Adipocyte (in vitro differentiated cells): Measurements from ENCODE around the gene CBX7.
"Not testable (repeated sequence)": the region's sequence is repeated elsewhere in the genome, so short reads cannot be mapped to it uniquely, and the experiment has no call there.

Experiments
- DNase-seq: peaks from one replicate; pipeline ENCODE4 v3.0.0-alpha.2; 2015; ENCODE audit warnings: low read depth
- H3K27me3 ChIP-seq: replicated peaks from 2 replicates; pipeline ENCODE4 v1.7.0; 2013; ENCODE audit warnings: mild to moderate bottlenecking, low read length, moderate library complexity; ENCODE audit not compliant: control insufficient read depth, insufficient read depth
- H3K36me3 ChIP-seq: 2 replicates; pipeline ENCODE4 v1.7.0; 2013; ENCODE audit warnings: low read length, mild to moderate bottlenecking, moderate library complexity; ENCODE audit not compliant: control insufficient read depth, insufficient read depth, severe bottlenecking
- H3K4me1 ChIP-seq: 2 replicates; pipeline ENCODE4 v1.7.0; 2013; ENCODE audit warnings: mild to moderate bottlenecking, low read length, moderate library complexity; ENCODE audit not compliant: control insufficient read depth, insufficient read depth
- H3K4me3 ChIP-seq: 2 replicates; pipeline ENCODE4 v1.7.0; 2013; ENCODE audit warnings: mild to moderate bottlenecking, low read length, moderate library complexity
- H3K9ac ChIP-seq: 2 replicates; pipeline ENCODE4 v1.7.0; 2013; ENCODE audit warnings: mild to moderate bottlenecking, low read length, moderate library complexity
- H3K9me3 ChIP-seq: 2 replicates; pipeline ENCODE4 v1.7.0; 2013; ENCODE audit warnings: mild to moderate bottlenecking, low read length, moderate library complexity; ENCODE audit not compliant: control insufficient read depth

CBX7 gene

GRCh38 chr22:39173787-39174497 is 21.5 kb upstream of the CBX7 start:
- peaks cover 32% of the 10 kb centered on the region for H3K4me1 ChIP-seq
- H3K36me3 ChIP-seq = no peaks in the 10 kb centered on the region
- H3K9ac ChIP-seq = peak overlapping the region; percentile 71
- DNase-seq = no peak
- H3K4me3 ChIP-seq = no peak overlapping the region
- H3K9me3 ChIP-seq = no peaks in the 10 kb centered on the region
- H3K27me3 ChIP-seq = peaks cover 7% of the 10 kb centered on the region

- no peak for DNase-seq
- Histone ChIP-seq H3K9me3 (no peaks in the 10 kb centered on the region), H3K36me3 (no peaks in the 10 kb centered on the region), H3K4me1 (peaks cover 32% of the 10 kb centered on the region), H3K27me3 (peaks cover 12% of the 10 kb centered on the region), H3K4me3 (no peak overlapping the region), H3K9ac (peak overlapping the region; percentile 71)
Measured at GRCh38 chr22:39173050-39173706, 20.7 kb upstream of the CBX7 start.

- H3K9me3 ChIP-seq, DNase-seq, H3K36me3 ChIP-seq, H3K4me3 ChIP-seq, H3K9ac ChIP-seq: not testable (repeated sequence)
- Histone ChIP-seq H3K4me1 (peaks cover 32% of the 10 kb centered on the region), H3K27me3 (peaks cover 12% of the 10 kb centered on the region)
Measured at GRCh38 chr22:39172265-39173049, 20.0 kb upstream of the CBX7 start.

- Histone ChIP-seq H3K4me1 (peaks cover 29% of the 10 kb centered on the region), H3K4me3 (no peak overlapping the region), H3K9me3 (no peaks in the 10 kb centered on the region), H3K36me3 (no peaks in the 10 kb centered on the region), H3K9ac (no peak overlapping the region), H3K27me3 (peaks cover 12% of the 10 kb centered on the region)
- DNase-seq = no peak
Measured at GRCh38 chr22:39171623-39172264, 19.3 kb upstream of the CBX7 start.

- Histone ChIP-seq H3K27me3 (peaks cover 12% of the 10 kb centered on the region), H3K4me3 (no peak overlapping the region), H3K9me3 (peaks cover 2% of the 10 kb centered on the region), H3K4me1 (peaks cover 22% of the 10 kb centered on the region), H3K9ac (no peak overlapping the region), H3K36me3 (no peaks in the 10 kb centered on the region)
- peak; percentile 91 for DNase-seq
Measured at GRCh38 chr22:39170825-39171622, 18.5 kb upstream of the CBX7 start.

GRCh38 chr22:39169797-39170466 is 17.5 kb upstream of the CBX7 start:
- Histone ChIP-seq H3K9ac (no peak overlapping the region), H3K4me1 (peaks cover 11% of the 10 kb centered on the region), H3K4me3 (no peak overlapping the region), H3K9me3 (peaks cover 4% of the 10 kb centered on the region), H3K36me3 (no peaks in the 10 kb centered on the region), H3K27me3 (peaks cover 12% of the 10 kb centered on the region)
- DNase-seq = no peak

- Histone ChIP-seq H3K9ac (no peak overlapping the region), H3K4me1 (no peaks in the 10 kb centered on the region), H3K9me3 (peaks cover 4% of the 10 kb centered on the region), H3K4me3 (no peak overlapping the region), H3K27me3 (peaks cover 12% of the 10 kb centered on the region), H3K36me3 (no peaks in the 10 kb centered on the region)
- no peak for DNase-seq
Measured at GRCh38 chr22:39166547-39166946, 14.1 kb upstream of the CBX7 start.

- not testable (repeated sequence) for H3K36me3 ChIP-seq, H3K9ac ChIP-seq, H3K4me1 ChIP-seq, DNase-seq, H3K9me3 ChIP-seq, H3K4me3 ChIP-seq
- peaks cover 17% of the 10 kb centered on the region for H3K27me3 ChIP-seq
Measured at GRCh38 chr22:39156093-39156492, 3.6 kb upstream of the CBX7 start.

- Histone ChIP-seq H3K36me3 (no peaks in the 10 kb centered on the region), H3K27me3 (peaks cover 17% of the 10 kb centered on the region), H3K9me3 (peaks cover 3% of the 10 kb centered on the region), H3K4me1 (peaks cover 8% of the 10 kb centered on the region), H3K9ac (no peak overlapping the region), H3K4me3 (no peak overlapping the region)
- no peak for DNase-seq
Measured at GRCh38 chr22:39155421-39155820, 2.9 kb upstream of the CBX7 start.

GRCh38 chr22:39153220-39153717 is 789 bp upstream of the CBX7 start:
- peak overlapping the region; percentile 84 for H3K4me3 ChIP-seq
- H3K27me3 ChIP-seq = peaks cover 17% of the 10 kb centered on the region
- no peak for DNase-seq
- H3K9me3 ChIP-seq = peaks cover 3% of the 10 kb centered on the region
- H3K36me3 ChIP-seq = no peaks in the 10 kb centered on the region
- peaks cover 8% of the 10 kb centered on the region for H3K4me1 ChIP-seq
- peak overlapping the region; percentile 81 for H3K9ac ChIP-seq
